ENCODE results near the gene LRRFIP1.
A peak's percentile ranks its signal among the peaks of the same experiment; 100 is the strongest.
"Not testable (repeated sequence)": the region's sequence is repeated elsewhere in the genome, so short reads cannot be mapped to it uniquely, and the experiment has no call there.

The LRRFIP1 gene

GRCh38 chr2:237682856-237683670 lies 55.7 kb downstream of the LRRFIP1 start:
- no peak for DNase-seq (ENCODE audit: low read depth, low spot score)

- no peak for DNase-seq (ENCODE audit: low read depth, low spot score)
Measured at GRCh38 chr2:237685408-237685807, 58.0 kb downstream of the LRRFIP1 start.

GRCh38 chr2:237686659-237687136 lies 59.3 kb downstream of the LRRFIP1 start:
- no peak for DNase-seq (ENCODE audit: low read depth, low spot score)

DNA sequence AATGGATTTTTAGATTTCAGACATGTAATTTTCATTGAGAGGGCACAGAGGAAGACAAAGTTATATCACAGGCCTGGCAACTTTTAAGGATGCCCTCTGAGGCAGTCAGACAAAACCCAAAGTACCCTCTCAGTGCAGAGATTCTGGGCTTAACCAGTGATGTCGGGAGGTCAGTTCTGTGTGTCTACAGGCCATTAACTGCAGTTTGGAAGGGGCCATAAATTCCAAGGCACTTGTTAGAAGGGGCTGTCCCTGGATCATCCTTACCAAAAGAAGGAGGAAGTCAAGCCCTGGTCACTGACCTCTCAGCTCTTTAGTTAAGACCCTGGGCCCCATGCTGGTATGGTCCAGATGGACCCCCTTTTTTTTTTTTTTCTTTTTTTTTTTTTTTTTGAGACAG lies 60.7 kb downstream of the LRRFIP1 start:
- no peak for DNase-seq (ENCODE audit: low read depth, low spot score)

GRCh38 chr2:237688541-237688940 lies 61.2 kb downstream of the LRRFIP1 start:
- not testable (repeated sequence) for DNase-seq (ENCODE audit: low read depth, low spot score)

- peak; percentile 48 for DNase-seq (ENCODE audit: low read depth, low spot score)
Measured at GRCh38 chr2:237689336-237690131, 62.1 kb downstream of the LRRFIP1 start.

DNA sequence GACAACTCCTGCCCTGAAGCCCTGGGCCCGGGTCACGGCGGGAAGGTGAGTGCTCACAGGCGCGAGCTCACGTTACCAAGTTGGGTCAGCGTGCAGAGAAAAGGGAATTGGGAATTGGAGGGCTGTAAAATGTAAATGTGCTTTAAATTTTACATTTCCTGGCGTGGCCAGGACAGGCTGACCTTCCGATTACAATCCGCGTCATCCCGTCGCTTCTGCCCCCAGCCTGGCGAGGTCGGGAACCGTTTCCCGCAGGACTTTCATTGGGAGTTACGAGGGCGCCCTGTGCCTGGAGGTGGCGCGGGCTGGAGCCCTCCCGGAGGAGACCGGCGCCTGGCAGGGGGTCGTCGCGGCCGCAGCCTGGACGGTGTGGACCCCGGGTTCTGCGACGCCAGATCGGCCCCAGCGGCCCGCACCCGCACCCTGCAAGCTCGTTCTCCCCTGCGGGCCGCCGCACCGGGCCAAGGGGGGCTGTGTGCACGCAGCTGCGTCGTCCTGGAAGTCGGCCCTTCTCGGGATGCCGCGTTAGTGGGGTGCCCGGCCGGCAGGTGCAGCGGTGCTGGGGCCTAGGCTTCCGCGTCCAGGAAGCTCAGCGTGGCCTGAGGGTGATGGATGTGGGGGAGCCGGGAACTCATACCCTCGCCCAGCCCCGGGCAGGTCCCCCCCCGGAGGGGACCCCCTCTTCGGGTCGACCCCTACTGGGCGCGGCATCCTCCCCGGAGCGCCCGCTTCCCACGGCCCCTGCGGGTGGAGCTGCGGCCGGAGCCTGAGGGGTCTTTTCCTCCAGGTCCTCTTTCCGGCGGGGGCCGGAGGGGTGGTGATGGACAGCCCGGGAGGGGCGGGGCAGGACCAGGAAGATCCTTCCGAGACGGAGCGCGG lies 63.9 kb downstream of the LRRFIP1 start:
- DNase-seq (ENCODE audit: low read depth, low spot score), result peak; percentile 45

GRCh38 chr2:237691908-237692600 lies 64.7 kb downstream of the LRRFIP1 start:
- DNase-seq (ENCODE audit: low read depth, low spot score), result peak; percentile 95

DNA sequence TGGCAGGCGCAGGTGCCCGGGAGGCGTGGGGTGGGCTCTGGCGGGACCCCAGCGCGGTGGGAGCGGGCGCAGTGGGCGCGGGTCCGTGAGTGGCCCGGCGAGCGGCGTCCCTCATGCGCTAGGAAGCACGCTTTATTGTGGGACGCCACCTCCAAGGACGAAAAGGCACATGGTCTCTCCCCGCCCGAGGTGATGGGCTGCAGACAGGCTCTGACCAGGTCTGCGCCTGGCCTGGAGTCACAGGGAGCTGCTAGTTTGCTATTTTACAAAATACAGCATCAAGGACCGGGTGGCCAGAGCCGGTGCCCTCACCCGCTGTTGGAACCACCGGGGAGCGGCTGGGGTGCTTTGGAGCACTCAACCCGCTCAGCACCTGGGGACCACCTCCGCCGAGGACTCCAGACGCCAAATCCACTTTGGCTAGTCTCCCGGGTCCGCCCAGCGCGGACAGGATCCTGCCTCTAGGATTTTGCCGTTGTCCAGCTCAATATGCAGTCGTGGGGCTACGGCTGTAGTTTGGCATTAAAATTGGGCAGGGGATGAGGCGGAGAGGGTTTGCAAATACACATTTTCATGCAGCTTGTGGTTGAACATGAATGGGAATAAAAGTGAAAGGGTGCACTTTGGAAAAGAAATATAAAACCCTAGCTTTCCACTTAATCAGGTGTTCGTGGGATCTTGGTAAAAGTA lies 65.4 kb downstream of the LRRFIP1 start:
- DNase-seq (ENCODE audit: low read depth, low spot score), result peak; percentile 64

- peak; percentile 66 for DNase-seq (ENCODE audit: low read depth, low spot score)
Measured at GRCh38 chr2:237693291-237693994, 66.1 kb downstream of the LRRFIP1 start.

- DNase-seq (ENCODE audit: low read depth, low spot score), result no peak
Measured at GRCh38 chr2:237694415-237695194, 67.2 kb downstream of the LRRFIP1 start.

DNA sequence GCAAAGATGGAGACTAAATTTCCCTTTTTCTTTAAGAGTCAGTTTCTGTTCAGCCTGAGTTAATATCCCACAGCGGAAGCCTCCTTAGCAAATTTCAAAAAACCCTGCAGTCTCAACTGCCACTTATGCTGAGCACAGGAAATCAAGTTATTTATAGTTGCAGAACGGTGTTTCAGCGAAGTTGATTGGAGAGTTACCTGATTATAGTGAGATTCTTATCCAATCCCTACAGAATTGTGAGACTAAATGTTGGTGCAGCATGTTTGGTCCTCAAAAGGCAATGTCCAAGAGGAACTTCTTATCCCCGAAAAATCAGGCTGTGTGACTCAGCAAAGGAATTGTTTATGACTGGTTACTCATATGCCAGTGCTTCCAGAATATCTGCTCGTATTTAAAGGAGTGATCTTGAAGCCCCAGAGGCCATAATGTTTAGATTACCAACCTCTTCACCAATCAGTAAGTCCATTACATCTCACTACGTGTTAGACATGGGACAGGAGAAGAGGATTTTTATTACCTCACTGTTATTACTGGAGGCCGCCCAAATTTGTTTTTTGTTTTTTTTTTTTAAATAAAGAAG lies 67.9 kb downstream of the LRRFIP1 start:
- peak; percentile 75 for DNase-seq (ENCODE audit: low read depth, low spot score)

- no peak for DNase-seq (ENCODE audit: low read depth, low spot score)
Measured at GRCh38 chr2:237696461-237696860, 69.1 kb downstream of the LRRFIP1 start.

DNA sequence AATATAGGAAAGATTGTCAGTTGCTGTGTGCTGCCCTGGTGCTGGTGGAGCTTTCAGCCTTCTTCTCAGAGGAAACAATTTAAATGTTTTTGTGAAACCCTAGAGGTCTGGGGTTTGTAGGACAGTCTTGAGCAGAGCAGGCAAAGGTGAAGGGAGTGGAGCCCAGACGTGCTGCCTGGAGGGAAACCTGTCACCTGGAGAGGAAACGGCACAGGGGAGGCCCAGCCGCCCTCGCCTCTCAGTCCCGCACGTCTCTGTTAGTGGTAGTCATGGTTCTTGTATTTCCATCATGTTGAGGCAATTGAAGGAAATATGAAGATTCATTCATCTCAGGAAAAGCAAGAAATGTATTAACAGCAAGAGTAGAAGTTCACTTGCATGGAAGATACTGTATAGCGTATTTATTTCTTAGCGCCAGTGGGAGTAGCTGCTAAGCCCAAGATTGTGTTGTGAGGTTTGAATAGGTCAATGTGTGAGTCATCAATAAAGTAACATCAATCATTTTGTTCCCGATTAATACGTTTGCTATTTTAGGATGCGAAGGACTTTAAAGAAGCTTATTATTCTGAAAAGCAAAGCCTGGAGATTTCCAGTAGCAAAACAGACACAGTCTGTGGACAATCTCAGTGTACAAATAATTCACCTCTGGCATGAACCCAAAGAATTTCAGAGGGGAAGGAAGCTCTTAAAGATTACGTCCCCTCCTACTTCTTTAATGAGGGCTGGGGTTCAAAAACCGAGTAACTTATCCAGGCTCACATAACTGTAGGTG lies 70.4 kb downstream of the LRRFIP1 start:
- no peak for DNase-seq (ENCODE audit: low read depth, low spot score)

DNA sequence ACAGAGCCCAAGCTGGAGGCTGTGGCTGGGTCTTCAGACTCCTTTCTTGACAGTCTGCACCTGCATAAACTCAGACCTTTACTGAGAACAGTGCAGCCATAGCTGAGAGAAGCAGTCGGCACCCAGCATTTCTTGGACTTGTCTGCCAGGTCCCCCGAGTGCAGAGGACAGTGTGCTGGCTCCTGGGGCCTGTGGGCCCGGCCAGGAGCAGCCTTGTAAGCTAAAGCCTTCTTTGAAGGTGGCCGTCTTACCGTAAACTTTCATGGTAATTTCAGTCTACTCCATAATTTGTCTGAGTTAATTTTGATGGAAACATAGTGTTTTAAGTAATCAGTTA lies 70.9 kb downstream of the LRRFIP1 start:
- DNase-seq (ENCODE audit: low read depth, low spot score), result no peak

DNA sequence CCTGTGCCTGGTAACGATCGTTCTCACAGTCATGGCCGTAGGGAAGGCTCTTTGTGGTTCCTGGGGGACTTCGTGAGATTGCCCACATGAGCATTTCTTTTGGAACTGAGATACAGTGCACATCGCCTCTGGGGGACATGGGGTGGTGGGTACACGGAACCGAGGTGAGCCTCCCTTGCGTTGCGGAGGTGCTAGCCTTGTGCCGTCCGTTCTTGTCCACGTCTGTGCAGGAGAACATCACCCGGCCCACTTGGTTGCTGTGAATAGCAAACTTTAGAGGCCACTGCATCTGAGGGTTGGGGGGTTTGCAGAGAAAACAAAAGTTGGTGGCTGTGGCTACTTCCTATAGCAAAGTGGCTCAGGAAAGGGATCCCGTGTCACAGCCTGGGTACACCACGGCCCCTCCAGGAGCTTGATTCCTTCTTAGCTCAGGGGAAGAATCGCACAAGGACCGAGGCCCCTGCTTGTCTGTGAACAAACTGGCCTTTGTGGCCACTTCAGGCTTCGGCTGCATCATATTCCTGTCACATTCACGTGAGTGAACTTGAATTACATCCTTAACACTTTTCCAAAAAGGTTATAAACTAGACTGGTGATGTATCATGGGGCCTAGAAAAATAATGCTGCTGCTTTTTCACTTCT lies 72.6 kb downstream of the LRRFIP1 start:
- DNase-seq (ENCODE audit: low read depth, low spot score), result no peak

- DNase-seq (ENCODE audit: low read depth, low spot score), result peak; percentile 88
Measured at GRCh38 chr2:237700512-237701032, 73.2 kb downstream of the LRRFIP1 start.

All from astrocyte of the hippocampus (primary cell).